ENCODE measurements around the gene ZNF649. TPM values are rescaled to one million over a fixed set of nuclear protein-coding genes. Genes with fewer than 3 reads are reported as not detected.

The ZNF649 gene
- total and polyA plus RNA-seq, 2 of the 4 experiments (the other 2 are of a cell fraction), result 1.9 to 10.4 TPM

- BruUV-seq (replicated peaks), result no TSS peak
- WGBS, 2 experiments (ENCODE audit: extremely low coverage in 2 of 2, insufficient read length in 1 of 2), result 100% methylated on average over 1 of the region's 8 CpGs; no CpG with 5 or more reads in 1 of the 2 experiments
- H3K4me3 ChIP-seq (ENCODE audit: insufficient read depth, low read depth, low read length), result no peak overlapping the region
Measured at GRCh38 chr19:51903192-51903591, 1.6 kb downstream of the ZNF649 start.

More at GRCh38 chr19:51903192-51903591, 1.6 kb downstream of the ZNF649 start:
- CTCF ChIA-PET, result no interaction called here
- H3K4me1 ChIP-seq (ENCODE audit: control insufficient read depth, insufficient read depth, low read length), result no peaks in the 10 kb centered on the region
- no peak overlapping the region for H3K9ac ChIP-seq (ENCODE audit: low read depth, low read length)
- DNase-seq, result no peak
- H4K5ac ChIP-seq (ENCODE audit: low read depth, low read length), result no peak overlapping the region
- no peak overlapping the region for H3K27ac ChIP-seq (ENCODE audit: insufficient read depth, low read length)
- no peak overlapping the region for H3K23ac ChIP-seq (ENCODE audit: low read depth, low read length)
- no peak overlapping the region for H4K91ac ChIP-seq (ENCODE audit: insufficient read depth, low read depth, low read length)
- dilution Hi-C loops (cut with HindIII; ENCODE audit: low sequenced_read_pairs, unreplicated experiment) (no loop called here), in situ Hi-C loops (cut with MboI; ENCODE audit: low sequenced_read_pairs) (no loop called here), intact Hi-C loops (cut with micrococcal nuclease) (no loop called here)
- H2BK20ac ChIP-seq (ENCODE audit: low read depth, low read length), result no peak overlapping the region
- H3K36me3 ChIP-seq (ENCODE audit: control insufficient read depth, insufficient read depth, low read length), result peaks cover 14% of the 10 kb centered on the region
- H3K79me1 ChIP-seq (ENCODE audit: low read depth in 1 of 2, low read length in 2 of 2), result peaks cover 16 to 30% of the 10 kb centered on the region in 2 experiments
- H2AK5ac ChIP-seq (ENCODE audit: low read depth, low read length), result no peak overlapping the region
- ATAC-seq (ENCODE audit: low read depth), result no peak
- TF ChIP-seq USF2 (IDR thresholded peaks at IDR 0.05; ENCODE audit: low read depth, low read length) (no peak), RAD21 (IDR thresholded peaks at IDR 0.05; ENCODE audit: low read length) (no peak), POLR2A (IDR thresholded peaks at IDR 0.05; ENCODE audit: low read depth, low read length) (no peak), FOS (IDR thresholded peaks at IDR 0.05; ENCODE audit: low read depth, low read length) (no peak), BHLHE40 (IDR thresholded peaks at IDR 0.05; ENCODE audit: low read depth, low read length) (no peak), CTCF (conservative IDR thresholded peaks at IDR 0.05; ENCODE audit: low read depth, low read length) (no peak), MXI1 (IDR thresholded peaks at IDR 0.05; ENCODE audit: borderline replicate concordance, low read depth, low read length) (no peak), CHD1 (IDR thresholded peaks at IDR 0.05; ENCODE audit: low read depth, low read length) (no peak), MAZ (IDR thresholded peaks at IDR 0.05; ENCODE audit: borderline replicate concordance, low read depth, low read length) (no peak), RFX5 (IDR thresholded peaks at IDR 0.05; ENCODE audit: low read depth, low read length) (no peak), CEBPB (IDR thresholded peaks at IDR 0.05; ENCODE audit: low read depth, low read length) (no peak), ELK1 (IDR thresholded peaks at IDR 0.05; ENCODE audit: borderline replicate concordance, low read depth, low read length) (no peak), MAFK (IDR thresholded peaks at IDR 0.05; ENCODE audit: low read depth, low read length) (no peak), RCOR1 (IDR thresholded peaks at IDR 0.05; ENCODE audit: insufficient replicate concordance, low read length) (no peak), NFE2L2 (IDR thresholded peaks at IDR 0.05; ENCODE audit: low read depth, low read length) (no peak), SMC3 (IDR thresholded peaks at IDR 0.05; ENCODE audit: low read depth, low read length) (no peak)
- no peak overlapping the region for H3K56ac ChIP-seq (ENCODE audit: extremely low read depth, insufficient read depth, low read length)
- H4K20me1 ChIP-seq (ENCODE audit: insufficient read depth, low read length), result no peaks in the 10 kb centered on the region
- no peak overlapping the region for H4K8ac ChIP-seq (ENCODE audit: low read depth in 2 of 2, low read length in 2 of 2)
- H2BK15ac ChIP-seq (ENCODE audit: low read depth, low read length), result no peak overlapping the region
- H3K4me2 ChIP-seq (ENCODE audit: low read depth, low read length), result no peak overlapping the region
- no peak overlapping the region for H2BK120ac ChIP-seq (ENCODE audit: low read depth, low read length)
- no peaks in the 10 kb centered on the region for H3K27me3 ChIP-seq (ENCODE audit: control insufficient read depth, insufficient read depth, low read length)
- no peak overlapping the region for H2AK9ac ChIP-seq (replicated peaks; ENCODE audit: low read depth, low read length, poor library complexity)
- H2BK5ac ChIP-seq (ENCODE audit: low read depth, low read length, poor library complexity, severe bottlenecking), result no peak overlapping the region
- H3K14ac ChIP-seq (replicated peaks; ENCODE audit: low read depth, low read length), result no peak overlapping the region
- POLR2A ChIA-PET (ENCODE audit: unreplicated experiment), result interaction anchor here (0.6 kb wide), 1 partner anchor 334 kb away, joined by 6 read pairs; no protein-coding TSS in a partner anchor
- no peaks in the 10 kb centered on the region for H3K9me1 ChIP-seq (ENCODE audit: insufficient read depth, low read length)
- no peak overlapping the region for H3K4ac ChIP-seq (ENCODE audit: low read depth, low read length)
- no peak overlapping the region for H3K18ac ChIP-seq (ENCODE audit: low read depth, low read length)
- peaks cover 12% of the 10 kb centered on the region; the same call in 1 of the 2 replicates for H3K9me3 ChIP-seq (ENCODE audit: control insufficient read depth, insufficient read depth, low read length)
- no peak overlapping the region for H2AFZ ChIP-seq (replicated peaks; ENCODE audit: low read length, poor library complexity)

All from IMR-90 (cell line).